HG03025 (cell line): ENCODE measurements around the gene ARSG.
"Not testable (repeated sequence)": the region's sequence is repeated elsewhere in the genome, so short reads cannot be mapped to it uniquely, and the experiment has no call there.

Experiments used
- ATAC-seq: cut with Tn5 transposase; IDR thresholded peaks from one replicate; pipeline ENCODE4 v1.9.1; 2021; ENCODE audit warnings: mild to moderate bottlenecking, moderate library complexity; ENCODE audit not compliant: unreplicated experiment, low FRiP score

Gene ARSG

DNA sequence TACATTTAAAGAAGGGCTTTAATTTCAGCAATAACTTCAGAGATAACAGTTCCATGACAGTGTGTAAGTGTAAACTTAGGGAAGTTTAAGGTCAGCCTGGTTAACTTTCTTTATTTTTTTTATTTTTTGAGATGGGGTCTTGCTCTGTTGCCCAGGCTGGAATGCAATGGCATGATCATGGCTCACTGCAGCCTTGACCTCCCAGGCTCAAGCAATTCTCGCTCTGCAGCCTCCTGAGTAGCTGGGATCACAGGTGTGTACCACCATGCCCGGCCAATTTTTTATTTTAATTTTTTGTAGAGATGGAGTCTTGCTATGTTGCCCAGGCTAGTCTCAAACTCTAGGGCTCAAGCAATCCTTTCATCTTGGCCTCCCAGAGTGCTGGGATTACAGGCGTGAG is 15.0 kb upstream of the ARSG start:
- not testable (repeated sequence) for ATAC-seq

DNA sequence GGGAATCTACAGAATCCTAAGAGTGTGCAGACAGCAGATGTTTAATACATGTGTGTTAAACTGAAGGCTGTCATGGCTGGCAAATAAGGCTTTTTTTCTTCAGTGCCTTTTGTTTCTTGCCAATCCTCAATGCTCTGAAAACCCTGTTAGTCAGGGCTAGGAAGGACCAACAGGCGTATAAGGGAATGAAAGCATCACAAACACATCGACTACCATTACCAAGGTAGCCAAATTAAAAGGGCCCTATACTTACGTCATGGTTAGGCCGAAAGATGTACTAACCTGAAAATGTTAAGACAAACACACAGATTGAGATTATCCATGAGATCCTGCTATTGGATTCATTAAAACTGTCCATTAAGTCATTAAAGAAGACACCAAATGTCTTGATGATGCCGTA is 13.5 kb upstream of the ARSG start:
- ATAC-seq = no peak

DNA sequence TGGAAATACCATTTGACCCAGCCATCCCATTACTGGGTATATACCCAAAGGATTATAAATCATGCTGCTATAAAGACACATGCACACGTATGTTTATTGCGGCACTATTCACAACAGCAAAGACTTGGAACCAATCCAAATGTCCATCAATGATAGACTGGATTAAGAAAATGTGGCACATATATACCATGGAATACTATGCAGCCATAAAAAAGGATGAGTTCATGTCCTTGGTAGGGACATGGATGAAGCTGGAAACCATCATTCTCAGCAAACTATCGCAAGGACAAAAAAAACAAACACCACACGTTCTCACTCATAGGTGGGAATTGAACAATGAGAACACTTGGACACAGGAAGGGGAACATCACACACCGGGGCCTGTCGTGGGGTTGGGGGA is 9.3 kb upstream of the ARSG start:
- ATAC-seq = not testable (repeated sequence)

DNA sequence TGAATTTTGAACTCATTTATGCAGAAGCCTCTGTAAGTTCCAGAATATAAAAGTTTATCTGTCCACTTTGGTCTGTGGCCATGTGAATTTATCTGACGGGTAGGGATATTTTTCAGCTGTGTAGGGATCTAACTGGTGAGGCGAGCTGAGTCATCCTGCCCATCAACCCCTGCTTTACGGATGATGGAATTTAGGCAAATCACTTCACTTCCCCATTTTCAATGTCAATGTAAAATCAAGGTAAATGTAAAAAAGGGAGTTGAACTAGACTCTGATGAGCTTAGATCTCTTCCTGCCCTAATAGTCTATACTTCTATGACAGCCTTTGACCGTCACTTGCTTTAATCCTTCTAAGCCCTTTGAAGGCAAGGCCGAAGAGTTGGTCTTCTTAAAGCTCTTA is 2.9 kb upstream of the ARSG start:
- no peak for ATAC-seq

DNA sequence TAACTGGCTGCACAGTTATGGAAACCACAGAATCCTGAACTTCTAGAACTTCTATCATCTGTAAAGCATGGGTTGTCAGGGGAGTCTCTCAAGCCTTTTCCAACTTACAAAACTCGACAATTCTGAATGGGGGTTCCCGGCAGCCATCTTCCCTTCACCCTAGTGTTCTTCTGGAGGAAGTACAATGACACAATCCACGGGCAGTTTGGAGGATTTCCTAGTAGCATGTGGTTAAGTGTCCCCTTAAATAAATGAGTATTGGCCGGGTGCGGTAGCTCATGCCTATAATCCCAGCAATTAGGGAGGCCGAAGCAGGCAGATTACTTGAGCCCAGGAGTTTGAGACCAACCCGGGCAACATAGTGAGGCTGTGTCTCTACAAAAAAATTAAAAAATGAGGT is 2.5 kb upstream of the ARSG start:
- no peak for ATAC-seq

DNA sequence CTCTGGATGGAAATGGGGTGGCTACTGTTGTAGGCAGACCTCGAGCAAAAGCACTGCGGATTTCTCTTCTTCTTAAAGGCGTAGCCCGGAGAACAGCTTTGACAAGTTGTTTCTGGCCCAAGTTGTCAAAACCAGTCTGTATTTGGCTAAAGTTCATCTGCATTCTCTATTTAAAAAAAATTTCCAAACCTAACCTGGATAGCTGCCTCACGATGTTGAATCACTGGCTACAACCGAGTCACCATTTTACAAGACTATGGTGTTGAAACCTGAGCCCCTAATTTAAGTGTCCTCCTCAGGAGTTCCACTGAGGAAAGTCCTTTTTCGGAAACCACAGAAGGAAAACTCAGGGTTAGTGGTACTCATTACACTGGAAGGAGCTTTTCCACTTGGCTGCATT is 1.8 kb upstream of the ARSG start:
- ATAC-seq = no peak

DNA sequence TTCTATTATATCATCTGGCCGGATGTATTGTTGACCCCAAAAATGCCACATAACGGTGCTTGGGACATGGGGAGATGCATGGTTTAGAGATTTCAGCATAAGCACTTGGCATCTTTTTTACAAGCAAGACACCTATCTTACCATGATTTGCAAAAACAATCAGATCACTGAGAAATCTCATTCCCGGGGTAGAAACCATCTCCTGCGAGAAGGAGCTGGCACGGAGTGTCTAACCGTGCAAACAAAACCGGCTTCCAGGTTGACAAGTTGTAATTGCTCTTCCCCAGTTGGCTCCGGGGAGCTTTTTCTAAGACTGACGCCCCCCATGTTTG is 1.4 kb upstream of the ARSG start:
- ATAC-seq = no peak

DNA sequence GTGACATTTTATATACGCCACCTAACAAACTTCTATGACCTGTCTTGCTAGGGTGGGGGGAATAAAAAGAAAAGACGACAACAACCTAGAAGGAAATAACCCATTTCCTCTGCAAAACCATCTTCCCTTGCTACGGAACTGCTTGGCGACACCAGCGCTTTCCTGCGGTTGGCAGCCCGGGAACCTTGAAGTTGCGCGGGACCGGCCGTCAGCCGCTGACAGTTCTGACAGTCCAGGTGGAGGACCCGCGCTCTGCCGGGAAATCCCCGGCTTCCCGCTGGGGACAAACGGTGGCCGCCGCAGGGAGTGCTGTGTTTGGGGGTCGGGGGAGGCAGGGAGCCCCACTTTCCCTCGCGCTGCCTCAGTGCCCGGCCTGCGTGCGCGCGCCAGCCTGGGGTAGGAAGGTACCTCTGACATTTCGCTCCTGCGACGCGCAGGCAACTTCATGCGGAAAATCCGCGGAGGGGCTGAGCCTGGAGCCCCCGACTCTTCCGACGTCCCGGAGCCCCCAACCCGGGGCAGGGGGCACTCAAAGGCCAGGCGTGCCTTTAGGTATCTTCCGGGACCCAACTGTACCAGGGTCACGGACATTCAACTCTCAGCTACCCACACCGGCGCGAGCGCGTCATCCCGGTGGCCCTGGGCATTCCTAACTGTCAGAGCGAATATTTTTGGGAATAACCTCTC is 884 bp upstream of the ARSG start:
- no peak for ATAC-seq

DNA sequence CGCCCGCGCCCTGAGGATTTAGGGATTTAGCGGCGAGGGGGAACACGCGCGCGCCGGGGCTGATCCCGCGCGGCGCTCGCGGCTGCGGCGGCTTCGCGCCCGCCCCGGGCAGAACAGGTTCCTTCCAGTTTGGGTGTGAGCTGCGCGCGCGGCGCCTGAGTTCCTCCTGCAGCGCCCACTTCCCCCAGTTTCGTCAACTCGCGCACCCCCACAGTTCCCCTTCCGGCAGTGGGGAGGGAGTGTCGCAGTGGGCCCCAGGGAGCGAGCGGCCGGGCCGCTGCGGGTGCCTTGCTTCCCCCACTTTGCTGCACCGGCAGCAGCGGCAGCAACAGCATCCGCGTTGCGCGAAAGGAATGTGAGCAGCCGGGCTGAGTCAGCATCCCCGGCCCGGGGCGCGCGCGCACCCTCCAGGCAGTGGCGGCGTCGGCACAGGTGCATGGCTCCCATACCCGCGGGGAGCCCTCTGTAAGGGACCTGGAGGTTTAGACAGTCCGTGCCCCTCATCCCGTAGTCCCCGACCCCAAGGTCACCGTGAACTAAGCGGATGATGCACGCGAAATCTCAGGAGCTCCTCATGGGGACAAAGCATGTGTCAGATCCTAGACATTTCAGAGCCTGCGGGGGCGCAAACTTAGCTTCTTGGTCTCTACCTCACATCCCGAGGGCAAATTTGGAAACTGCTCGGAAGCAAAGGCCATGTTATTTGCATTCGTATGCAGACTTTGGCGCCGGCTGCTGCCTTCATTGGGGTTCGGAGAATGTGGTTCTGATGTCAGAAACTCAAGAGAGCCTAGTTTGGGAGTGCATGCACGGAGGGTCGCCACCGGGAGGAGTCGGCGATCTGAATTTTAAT is 767 bp downstream of the ARSG start:
- ATAC-seq = peak; percentile 67

DNA sequence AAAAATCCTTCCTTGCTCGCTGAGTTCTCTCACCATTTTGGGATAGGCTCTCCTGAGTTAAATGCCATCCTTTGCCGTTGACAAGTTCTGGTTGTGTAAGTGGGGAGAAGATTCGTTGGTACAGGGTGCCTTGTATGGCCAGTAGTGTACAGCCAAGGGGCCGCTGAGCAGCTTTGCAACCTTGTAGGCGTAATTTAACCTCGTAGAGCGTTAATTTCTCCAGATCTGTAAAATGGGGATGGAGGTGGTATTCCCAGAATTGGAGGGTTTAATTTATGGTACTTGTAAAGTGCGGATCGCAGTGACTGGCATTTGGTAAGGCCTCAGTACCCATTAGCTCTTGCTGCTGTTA is 1.4 kb downstream of the ARSG start:
- no peak for ATAC-seq

DNA sequence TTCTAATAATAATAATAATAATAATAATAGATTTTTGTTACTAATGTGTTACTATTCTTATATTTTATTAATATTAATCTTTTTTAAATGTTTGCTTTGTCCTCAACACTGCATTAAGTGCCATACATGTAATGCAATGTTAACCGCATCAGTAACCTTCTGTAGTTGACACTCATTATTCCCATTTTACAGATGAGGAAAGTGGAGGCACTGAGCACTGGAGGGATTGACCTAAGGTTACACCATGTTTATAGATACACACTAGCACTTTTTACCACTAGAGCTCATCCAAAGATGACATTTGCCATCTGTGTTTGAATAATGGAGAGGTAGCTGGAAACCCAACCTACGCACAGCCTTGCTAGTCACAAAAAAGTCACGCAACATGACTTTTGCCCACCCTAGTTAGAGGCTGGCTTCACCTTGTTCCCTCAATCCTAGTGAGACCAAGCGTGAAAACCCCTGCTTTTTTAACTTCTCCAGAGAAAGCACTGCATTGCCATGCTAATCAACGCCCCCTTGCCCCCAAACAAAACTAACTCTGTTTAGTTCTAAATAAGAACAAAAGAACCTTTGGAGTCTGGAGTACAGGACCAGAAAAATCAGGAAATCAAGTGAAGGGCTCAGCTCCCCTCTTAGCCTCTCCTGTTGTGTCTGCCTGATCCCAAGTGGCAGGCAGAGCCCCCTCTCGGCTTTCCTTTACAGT is 2.3 kb downstream of the ARSG start:
- ATAC-seq = no peak

DNA sequence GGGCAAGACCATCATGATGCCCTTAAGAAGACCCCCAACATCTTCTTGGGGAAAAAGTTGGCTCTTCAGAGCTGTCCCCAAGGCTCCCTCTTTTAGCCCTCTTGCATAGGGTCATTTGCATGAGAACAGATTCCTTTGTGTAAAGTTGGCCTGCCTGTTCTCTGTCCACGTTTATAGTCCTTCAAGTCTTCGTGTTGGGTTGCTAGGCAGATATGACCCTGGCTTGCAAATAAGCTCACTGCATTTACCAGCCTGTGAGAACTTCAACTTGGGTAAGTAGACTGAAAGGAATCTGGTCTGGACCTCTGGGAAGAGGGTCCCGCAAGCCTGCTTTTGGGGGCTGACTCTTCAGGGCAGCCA is 2.9 kb downstream of the ARSG start:
- no peak for ATAC-seq

DNA sequence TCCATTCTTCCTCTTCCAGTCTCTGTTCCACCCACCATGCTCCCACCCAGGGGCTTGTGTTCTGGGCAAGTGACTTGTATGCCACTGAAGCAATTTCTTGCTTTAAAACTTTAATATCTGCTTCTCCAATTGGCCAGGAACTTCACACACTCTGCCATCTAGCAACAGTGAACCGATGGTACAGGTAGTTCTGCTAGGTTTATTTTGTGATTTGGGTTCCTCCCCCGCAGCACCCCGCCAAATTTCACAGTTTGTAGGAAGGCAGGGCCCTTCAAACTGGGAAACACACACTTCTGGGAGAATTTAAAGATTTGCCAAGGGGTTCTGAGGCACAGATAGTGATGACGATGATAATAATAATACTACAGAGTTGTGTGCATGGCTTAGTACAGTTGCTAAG is 3.3 kb downstream of the ARSG start:
- no peak for ATAC-seq

DNA sequence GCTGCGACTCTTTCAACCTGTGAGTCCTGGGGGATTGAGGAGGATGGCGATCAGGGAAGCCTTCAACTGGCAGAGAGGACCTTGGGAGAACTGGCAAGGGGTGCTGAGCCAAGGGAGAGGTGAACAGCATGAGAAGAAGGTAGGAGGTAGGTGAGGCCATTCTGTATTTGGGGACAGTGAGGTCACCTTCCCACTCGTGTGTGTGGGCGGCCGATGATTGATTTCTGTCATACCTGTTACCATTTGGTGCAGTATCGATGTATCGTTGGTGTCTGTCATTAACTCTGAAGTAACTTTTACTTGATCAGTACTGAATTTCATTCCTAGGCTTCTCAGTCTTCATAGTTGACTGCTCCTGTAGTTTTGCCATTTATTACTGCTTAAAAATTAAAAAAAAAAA is 3.8 kb downstream of the ARSG start:
- ATAC-seq = no peak

DNA sequence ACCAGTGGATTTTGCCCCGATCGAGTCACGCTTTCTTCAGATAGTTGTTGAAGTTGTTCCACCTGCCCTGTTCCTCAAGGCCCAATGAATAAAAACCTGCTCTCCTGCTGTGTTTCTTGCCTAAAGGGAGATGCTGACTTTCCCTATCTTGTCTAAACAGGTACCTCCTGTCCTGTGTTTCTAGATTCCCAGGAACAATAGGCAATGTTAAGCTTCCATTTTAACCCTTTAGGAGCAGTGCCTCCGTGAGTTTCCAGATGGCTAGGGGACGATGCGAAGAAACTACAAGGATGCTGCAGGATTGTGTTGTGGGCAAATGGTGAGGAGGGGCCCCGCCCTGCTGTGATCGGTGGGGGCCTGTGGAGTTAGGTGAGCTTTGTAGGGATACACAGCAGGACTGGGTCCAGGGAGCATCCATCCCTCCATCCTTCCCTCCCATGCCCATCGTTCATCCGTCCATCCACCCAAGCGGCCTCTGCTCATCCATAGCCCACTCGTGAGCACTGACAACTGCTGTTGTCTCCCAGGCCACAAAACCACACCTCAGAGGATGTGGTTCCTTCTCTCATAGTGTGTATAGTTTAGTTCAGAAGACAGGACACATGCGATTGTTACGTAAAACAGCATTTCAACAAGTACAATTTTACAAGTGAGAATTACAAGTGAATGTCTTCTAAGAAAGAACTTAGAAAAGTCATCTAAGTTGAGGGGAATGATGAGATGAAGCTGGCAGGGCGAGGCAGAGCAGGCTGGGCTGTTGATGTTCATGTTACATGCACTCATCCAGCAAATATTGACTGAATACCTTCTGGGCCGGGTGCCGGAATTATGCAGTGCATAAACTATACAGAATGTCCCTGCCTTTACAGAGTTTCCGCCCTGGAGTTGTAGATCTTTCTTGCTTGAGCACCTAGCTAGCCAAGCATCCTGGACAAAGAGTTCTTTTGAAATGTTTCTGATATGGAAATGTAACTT is 5.2 kb downstream of the ARSG start:
- ATAC-seq = no peak

DNA sequence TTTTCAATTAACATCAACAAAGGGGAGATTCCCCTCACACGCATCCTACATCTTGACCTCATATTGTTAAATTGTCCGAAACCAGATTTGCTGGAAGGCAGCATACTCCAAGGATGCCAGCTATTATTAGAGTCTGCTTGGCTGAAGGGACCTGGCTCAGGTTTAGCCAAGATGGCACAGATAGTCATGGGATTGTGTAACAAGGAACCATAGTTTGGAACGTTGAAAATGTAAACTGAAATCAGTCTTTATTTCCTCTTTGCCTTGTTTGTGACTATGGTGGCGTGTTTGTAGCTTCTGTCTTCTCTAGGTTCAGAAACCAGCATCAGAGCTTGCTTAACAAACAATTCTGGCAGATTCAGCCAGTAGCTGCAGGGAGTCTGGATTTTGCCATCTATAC is 5.9 kb downstream of the ARSG start:
- ATAC-seq = no peak

DNA sequence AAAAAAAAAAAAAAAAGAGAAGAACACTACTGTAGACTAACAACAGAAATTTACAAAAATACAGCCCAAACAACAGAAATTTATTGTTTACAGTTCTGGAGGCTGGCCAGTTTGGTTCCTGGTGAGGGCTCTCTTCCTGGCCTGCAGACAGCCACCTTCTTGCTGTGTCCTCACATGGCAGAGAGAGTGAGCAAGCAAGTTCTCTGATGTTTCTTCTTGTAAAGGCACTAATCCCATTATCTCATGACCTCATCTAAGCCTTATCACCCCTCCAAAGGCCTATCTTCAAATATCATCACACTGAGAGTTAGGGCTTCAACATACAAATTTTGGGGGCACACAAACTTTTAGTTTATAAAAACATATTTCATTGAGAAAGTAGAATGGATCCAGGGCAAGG is 7.3 kb downstream of the ARSG start:
- no peak for ATAC-seq

DNA sequence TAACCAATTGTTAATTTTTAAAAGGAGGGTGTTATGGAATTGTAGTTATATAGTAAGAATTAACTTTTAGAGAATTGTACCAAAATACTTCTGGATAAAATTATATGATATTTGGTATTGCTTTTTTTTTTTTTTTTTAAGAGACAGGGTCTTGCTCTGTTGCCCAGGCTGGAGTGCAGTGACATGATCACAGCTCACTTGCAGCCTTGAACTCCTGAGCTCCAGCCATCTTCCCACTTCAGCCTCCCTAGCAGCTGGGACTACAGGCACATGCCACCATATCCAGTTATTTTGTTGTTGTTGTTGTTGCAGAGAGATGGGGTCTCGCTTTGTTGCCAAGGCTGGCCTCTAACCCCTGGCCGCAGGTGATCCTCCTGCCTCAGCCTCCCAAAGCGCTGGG is 8.5 kb downstream of the ARSG start:
- ATAC-seq = no peak

DNA sequence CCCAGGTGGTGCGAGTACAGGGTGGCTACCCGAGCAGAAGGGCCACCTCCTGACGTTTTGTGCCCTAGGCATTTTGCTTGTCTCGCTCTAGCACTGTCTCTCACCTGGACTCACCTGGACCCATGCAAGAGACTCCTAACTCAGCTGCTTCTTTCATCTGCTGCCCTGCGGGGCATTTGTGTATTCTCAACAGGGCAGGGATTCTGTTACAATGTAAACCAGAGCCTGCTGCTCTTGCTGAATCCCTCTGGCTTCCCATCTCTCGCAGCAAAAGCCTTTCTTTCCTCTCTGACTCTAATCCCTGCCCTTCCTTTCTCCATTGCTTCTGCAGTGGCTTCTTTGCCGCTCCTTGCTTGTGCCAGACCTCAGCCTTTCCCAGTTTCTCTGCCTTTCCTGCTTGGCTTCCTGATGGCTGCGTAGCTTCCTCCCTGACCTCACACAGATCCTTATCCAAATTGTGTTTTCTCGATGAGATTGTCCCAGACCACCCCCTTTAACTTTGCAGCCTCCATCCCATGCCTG is 10.2 kb downstream of the ARSG start:
- no peak for ATAC-seq

DNA sequence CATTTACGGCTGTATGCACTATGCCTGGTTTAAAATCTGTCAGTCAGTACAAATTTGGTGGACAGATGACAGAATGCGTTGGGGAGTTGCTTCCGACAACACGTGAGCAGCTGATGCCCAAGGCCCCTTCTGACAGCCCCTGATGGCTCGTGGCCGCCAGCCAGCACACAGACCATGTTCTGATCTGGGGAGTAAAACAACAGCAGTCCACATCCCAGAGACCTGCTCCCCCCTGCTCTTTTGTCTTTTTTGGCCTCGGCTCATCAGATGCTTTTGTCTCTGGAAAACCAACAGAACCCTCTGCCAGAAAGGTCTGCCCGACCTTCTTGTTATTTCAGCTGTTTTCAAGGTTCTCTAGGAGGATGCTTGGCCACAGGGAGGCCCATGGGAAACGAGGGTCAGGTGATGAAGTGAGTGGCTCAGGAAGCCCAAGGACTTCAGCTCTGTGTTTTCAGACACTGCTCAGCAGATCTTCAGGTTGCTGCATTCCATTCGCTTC is 10.8 kb downstream of the ARSG start:
- ATAC-seq = no peak
